Measurements from ENCODE around the gene CEP44. TPM values are rescaled to one million over a fixed set of nuclear protein-coding genes. Genes with fewer than 3 reads are reported as not detected.

Gene CEP44
- total and polyA plus RNA-seq, 7 donors = 3.4 to 8.1 (median 7.3) TPM

DNA sequence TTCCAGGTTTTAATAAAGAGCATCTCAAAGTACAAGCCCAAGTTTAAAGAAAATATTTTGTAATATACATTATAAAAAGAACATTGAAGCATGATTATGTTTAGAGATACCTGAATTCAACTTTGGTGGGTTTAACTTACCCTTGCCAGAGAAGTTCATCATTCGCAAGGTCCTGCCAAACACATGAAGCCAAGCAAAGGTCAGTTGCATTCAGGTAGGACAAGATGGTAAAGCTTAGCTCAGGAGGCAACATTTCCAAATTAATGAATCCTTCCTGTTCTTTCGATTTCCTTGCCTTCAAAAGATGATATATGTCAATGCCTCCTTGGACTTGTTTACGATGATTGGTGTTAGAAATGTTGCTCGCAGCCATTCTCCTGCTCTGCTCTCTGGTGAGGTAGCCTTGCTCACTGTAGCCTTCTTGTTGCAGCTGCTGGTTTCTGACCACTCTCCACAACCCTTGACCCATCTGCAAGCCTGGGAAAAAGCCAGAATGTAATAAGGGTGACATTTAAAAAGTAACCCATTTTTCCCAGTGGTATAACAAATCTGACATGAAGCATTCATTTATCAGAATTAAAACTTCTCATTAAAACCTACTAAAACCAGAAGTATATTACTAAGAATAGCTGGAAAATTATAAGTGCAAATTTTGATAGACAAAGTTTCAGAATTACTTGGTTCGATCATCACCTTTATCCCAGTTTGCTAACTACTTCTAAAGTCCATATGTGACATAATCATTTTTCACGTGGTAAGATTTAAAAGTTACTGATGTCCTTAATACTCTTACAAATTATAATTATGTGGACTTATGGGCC, 20.9 kb upstream of the CEP44 start:
- 69 to 75% (median 73%) methylated on average over 6 of the region's 6 CpGs for WGBS, 3 donors
- DNase-seq (no peak), ATAC-seq (no peak)
- Histone ChIP-seq H3K27ac (no peak overlapping the region), H3K4me3 (no peak overlapping the region), H3K27me3 (ENCODE audit: insufficient read depth in 3 of 3, low read length in 2 of 3) (no peaks in the 10 kb centered on the region), H3K9me3 (no peaks in the 10 kb centered on the region), H3K36me3 (ENCODE audit: insufficient read depth in 1 of 2, low read depth in 1 of 2) (peaks cover 0 to 19% of the 10 kb centered on the region in 2 donors), H3K4me1 (peaks cover 11% of the 10 kb centered on the region)
- TF ChIP-seq, protein P1, sequence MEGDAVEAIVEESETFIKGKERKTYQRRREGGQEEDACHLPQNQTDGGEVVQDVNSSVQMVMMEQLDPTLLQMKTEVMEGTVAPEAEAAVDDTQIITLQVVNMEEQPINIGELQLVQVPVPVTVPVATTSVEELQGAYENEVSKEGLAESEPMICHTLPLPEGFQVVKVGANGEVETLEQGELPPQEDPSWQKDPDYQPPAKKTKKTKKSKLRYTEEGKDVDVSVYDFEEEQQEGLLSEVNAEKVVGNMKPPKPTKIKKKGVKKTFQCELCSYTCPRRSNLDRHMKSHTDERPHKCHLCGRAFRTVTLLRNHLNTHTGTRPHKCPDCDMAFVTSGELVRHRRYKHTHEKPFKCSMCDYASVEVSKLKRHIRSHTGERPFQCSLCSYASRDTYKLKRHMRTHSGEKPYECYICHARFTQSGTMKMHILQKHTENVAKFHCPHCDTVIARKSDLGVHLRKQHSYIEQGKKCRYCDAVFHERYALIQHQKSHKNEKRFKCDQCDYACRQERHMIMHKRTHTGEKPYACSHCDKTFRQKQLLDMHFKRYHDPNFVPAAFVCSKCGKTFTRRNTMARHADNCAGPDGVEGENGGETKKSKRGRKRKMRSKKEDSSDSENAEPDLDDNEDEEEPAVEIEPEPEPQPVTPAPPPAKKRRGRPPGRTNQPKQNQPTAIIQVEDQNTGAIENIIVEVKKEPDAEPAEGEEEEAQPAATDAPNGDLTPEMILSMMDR (IDR thresholded peaks at IDR 0.05) = no peak
- intact Hi-C loops (cut with DNase I) = no loop called here

DNA sequence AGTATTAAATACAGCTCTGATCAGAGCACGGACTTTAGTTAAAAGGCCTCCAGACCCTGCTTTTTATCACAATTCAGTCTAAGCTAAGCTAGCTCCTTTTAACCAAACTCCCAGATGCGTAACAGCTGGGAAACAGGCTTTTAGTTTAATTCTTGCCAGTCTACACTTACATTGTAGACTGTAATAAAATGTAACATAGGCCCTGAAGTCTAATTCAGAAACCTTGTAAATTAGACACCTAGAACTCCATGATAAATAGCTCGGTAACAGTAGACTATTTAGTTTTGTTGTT, 20.3 kb upstream of the CEP44 start:
- TF ChIP-seq, protein P1 (IDR thresholded peaks at IDR 0.05) = no peak
- DNase-seq (no peak), ATAC-seq (no peak)
- H3K27ac ChIP-seq = no peak overlapping the region
- no peaks in the 10 kb centered on the region for H3K9me3 ChIP-seq
- H3K4me3 ChIP-seq = no peak overlapping the region
- intact Hi-C loops (cut with DNase I) = no loop called here
- peaks cover 0 to 13% of the 10 kb centered on the region in 2 donors for H3K36me3 ChIP-seq (ENCODE audit: insufficient read depth in 1 of 2, low read depth in 1 of 2)
- peaks cover 11% of the 10 kb centered on the region for H3K4me1 ChIP-seq
- H3K27me3 ChIP-seq (ENCODE audit: insufficient read depth in 3 of 3, low read length in 2 of 3) = no peaks in the 10 kb centered on the region
- 80 to 91% (median 83%) methylated on average over 3 of the region's 3 CpGs for WGBS, 3 donors

DNA sequence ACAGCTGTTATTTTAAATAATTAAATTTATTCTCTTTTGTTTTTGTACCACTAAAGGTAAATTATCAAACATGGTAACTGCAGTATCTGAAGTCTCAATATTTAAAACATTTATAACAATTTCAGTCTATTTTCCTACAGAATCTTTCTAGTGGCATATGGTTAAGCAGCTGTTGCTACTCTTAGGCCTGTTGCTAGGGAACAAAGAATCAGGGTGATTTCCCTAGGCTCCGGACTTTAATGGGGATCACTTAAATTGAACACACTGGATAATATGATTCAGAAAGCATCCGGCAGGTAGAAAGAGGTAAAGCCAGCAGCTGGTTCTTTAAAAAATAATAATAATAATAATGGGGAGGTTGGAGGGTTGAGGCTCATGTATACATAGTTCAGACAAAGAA, 17.8 kb upstream of the CEP44 start:
- H3K27ac ChIP-seq = no peak overlapping the region
- H3K27me3 ChIP-seq (ENCODE audit: insufficient read depth in 3 of 3, low read length in 2 of 3) = no peaks in the 10 kb centered on the region
- intact Hi-C loops (cut with DNase I) = no loop called here
- TF ChIP-seq, protein P1 (IDR thresholded peaks at IDR 0.05) = no peak
- H3K4me3 ChIP-seq = no peak overlapping the region
- H3K4me1 ChIP-seq = peaks cover 11% of the 10 kb centered on the region
- 23 to 36% (median 25%) methylated on average over 2 of the region's 2 CpGs for WGBS, 3 donors
- H3K9me3 ChIP-seq = no peaks in the 10 kb centered on the region
- peaks cover 0 to 5% of the 10 kb centered on the region in 2 donors for H3K36me3 ChIP-seq (ENCODE audit: insufficient read depth in 1 of 2, low read depth in 1 of 2)
- DNase-seq = no peak
- ATAC-seq = no peak

DNA sequence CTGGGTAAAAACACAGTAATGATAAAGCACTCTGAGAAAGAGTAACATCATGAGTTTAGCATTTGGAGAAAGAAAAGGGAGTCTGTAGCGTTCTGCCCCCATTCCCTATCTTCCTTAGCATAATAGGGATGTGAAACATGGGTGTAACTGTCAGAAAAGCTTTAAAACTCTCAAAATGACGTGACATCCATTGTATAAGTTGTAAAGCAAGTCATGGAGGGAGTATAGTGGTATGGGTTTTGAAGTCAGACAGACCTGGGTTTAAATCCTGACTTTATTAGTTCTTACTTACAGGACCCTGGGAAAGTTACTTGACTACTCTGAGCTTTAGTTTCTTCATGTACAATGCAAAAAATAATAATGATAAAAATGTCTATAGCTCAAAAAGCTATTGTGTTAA, 17.3 kb upstream of the CEP44 start:
- ATAC-seq (no peak), DNase-seq (no peak)
- Histone ChIP-seq H3K4me3 (no peak overlapping the region), H3K36me3 (ENCODE audit: insufficient read depth in 1 of 2, low read depth in 1 of 2) (peaks cover 0 to 5% of the 10 kb centered on the region in 2 donors), H3K9me3 (no peaks in the 10 kb centered on the region), H3K27ac (no peak overlapping the region), H3K27me3 (ENCODE audit: insufficient read depth in 3 of 3, low read length in 2 of 3) (no peaks in the 10 kb centered on the region), H3K4me1 (peaks cover 11% of the 10 kb centered on the region)
- intact Hi-C loops (cut with DNase I) = no loop called here
- 63 to 78% (median 74%) methylated on average over 2 of the region's 2 CpGs for WGBS, 3 donors
- TF ChIP-seq, protein P1 (IDR thresholded peaks at IDR 0.05) = no peak

DNA sequence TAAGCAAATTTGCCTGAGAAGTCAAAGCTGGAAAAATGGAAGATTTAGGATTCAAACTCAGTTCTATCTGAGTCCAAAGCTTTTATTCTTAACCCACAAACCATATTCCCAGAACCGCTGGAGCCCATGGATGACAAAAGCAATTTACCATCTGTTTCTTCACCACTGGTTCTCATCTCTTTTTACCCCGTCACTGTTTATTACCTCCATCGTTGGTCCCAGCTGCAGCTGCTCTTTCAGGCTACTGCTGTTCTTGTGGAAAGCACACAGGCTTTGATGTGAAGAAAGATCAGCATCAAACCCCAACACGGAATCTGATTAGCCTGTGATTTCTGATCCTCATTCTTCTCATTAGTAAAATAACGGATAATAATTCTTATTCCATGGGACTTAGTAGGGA, 9.8 kb upstream of the CEP44 start:
- Histone ChIP-seq H3K36me3 (ENCODE audit: insufficient read depth in 1 of 2, low read depth in 1 of 2) (no peaks in the 10 kb centered on the region), H3K9me3 (no peaks in the 10 kb centered on the region), H3K27ac (no peak overlapping the region), H3K4me3 (no peak overlapping the region), H3K27me3 (ENCODE audit: insufficient read depth in 3 of 3, low read length in 2 of 3) (no peaks in the 10 kb centered on the region), H3K4me1 (peaks cover 8% of the 10 kb centered on the region)
- intact Hi-C loops (cut with DNase I) = no loop called here
- TF ChIP-seq, protein P1 (IDR thresholded peaks at IDR 0.05) = no peak
- 59 to 64% (median 60%) methylated on average over 5 of the region's 5 CpGs for WGBS, 3 donors
- ATAC-seq (no peak), DNase-seq (no peak)
